Middle frontal gyrus (tissue), 1 donor: Measurements from ENCODE around the gene GBF1.

Experiments used
- DNase-seq: peaks from one replicate; pipeline ENCODE4 v3.0.0-alpha.2; 2015; ENCODE audit warnings: low spot score; ENCODE audit errors: extremely low spot score

Gene GBF1

DNA sequence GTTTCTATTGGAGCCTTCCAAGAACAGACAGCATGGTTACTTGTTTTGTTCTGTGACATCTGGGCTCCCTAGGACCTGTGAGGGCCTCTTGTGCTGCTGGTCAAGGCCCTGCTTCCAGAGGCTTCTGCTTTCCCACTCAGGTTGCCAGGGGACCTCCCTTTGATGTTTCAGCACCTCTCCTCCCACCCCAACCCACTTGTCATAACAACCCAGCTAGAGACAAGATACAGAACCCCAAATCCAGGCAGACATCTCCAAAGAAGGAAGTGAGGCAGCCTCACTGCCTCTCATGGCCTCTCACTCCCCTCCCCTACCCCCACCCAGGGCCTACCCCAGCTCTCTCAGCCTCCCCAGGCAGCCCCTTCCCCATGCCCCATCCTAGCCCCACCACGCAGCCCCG is 161.5 kb downstream of the GBF1 start:
- no peak for DNase-seq

DNA sequence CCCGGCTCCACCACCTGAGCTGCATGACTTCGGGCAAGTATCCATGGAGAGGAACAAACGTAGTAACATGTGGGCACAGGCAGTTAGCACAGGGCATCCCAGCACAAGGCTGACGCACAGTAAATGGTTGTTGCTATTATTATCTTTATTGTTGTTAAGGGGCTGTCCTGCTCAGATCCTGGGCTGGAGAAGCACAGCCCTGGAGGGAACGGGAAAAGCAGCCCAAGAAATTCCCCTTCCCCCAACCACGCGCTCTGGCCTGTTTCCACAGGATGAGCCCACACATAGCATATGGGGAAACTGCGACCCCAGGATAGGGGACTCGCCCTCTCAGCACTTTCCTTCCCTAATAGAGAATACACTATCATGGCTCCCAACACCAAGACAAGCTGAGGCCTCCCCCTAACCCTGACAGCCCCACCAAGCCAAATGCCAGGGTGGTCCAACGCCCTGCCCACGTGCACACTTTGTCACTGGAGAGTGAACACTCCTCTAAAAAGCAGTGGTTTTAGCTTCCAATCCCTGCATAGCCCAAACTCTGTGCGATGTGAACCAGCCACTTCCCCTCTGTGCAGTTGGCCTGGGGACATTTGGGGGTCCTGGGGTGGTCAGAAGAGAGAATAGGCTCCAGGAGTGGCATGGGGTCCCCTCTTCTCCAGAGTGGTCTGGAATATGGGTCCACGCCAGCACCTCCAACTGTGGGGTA is 162.2 kb downstream of the GBF1 start:
- no peak for DNase-seq

DNA sequence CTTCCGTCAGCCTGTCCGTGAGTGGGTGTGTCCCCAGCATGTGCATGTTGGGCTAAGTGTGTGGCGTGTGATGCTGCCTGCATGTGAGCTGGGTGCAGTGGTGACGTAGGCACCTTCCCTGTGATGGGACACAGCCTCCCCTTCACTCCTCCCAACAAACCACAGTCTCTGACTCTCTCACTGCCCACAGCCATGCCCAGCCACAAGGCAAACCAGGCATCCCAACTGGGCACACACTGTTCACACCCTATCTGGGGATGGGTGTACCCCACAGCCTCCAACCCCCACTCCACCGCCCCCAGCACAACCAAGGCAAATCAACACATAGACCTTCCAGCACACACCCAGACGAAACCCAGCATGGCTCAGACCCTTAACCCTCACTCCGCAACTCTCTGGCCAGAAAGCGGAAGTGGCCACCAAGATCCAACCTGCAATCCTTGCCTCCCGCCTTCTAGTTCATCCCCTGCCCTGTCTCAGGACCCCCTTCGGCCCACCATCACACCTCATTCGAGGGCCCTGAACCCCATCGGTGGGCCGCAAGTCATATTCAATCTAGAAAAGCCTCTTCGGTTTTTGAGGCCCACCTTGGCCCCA is 162.9 kb downstream of the GBF1 start:
- no peak for DNase-seq

DNA sequence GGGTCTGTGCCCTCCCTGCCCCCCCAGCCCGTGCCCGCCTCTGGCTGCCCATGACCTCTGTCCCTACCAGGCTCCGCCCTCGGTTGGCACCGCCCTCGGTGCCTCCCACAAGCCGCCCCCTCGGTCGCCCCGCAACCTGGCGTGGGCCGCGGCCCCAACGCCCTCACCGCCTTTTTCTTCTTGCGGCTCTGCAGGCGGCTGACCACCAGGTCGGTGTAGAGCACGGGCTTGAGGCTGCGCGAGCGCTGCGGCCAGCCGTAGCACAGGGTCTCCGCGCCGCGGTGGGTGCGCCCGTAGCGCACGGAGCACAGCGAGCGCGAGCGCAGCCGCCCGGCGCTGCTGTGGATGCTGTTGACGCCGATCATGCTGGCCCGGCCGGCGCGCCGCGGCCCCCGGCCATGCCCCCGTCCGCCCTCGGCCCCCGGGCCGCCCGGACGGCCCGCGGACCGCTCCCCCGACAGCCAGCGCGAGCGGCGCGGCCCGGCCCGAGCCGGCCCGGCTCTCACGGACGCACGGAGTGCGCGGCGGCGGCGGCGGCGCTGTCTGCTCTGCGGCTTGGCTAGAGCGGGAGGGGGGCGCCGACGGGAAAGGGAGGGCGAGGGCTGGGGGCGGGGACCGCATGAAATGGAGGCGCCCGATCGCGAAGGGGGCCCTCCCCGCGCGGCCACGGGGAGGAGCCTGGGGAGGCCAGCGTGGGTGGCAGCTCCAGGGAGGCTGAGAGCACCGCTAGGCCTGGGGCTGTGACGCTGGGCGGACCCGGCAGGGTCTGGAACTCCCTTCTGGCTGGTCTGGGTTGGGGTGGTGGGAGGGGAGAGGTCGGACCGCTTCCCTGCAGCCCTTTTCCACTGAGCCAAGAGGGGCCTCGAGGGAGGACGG is 163.6 kb downstream of the GBF1 start:
- DNase-seq = no peak

DNA sequence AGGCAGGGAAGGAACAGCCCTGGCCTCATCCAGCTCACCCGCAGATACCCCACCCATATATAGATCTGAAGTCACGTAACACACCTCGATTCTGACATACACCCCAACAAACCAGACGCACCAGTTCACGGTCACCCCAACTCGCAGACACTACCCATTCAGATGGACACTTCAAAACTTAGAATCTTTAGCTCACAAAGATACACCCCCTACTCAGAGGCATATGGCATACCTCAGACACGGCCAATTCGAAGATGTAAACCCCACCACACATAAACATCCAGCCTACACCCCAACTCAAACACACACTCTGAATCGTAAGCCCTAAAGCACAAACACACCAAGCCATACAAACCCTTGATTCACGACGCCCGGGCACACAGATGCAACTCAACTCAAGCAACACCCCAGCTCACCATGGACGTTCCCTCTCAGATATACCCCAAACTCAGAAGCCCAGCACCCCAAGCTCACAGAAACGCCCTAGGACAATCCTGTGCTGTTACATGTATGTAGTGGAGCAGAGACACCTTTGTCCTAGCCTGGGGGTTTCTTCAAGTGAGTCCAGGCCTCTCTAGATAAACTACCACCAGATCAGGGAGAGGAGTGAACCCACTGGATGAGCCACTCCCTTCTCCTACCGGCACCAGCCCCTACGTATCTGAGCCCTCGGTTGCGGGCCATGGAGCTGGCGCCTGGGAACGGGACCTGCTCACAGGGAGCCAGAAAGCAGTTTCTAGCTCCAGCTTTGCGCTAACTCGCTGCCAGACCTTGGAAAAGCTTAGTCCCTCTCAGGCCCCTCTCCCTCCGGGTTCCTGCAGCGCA is 164.5 kb downstream of the GBF1 start:
- no peak for DNase-seq

DNA sequence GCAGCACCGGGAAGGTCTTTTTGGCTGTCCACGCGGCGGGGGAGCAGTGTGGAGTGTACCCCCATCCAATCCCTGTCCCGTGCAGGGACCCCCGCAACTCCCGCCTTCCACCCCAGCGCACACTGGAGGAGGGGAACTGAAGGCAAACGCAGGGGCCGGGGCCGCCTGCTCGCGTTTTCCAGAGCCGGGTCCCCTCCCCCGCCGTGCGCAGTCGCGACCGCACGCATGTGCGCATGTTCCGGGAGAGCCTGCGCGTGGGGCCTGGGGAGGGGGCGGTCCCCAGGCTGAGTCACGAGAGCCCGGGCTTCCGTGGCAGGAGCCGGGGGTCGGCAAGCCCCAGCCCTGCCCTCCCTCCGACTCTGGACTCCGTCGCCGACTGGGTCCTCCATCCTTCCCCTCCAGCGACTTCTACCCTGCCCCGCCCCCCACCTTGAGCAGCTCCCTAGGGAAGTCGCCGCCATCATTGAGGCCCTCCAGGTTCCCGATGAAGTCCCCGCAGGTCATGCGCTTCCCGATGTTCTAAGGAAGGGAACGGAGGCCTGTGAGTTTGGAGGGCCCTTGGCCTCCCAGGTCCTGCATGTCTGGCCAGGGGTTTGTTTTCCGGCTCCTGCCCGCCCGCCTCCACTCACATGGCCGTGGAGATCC is 165.2 kb downstream of the GBF1 start:
- no peak for DNase-seq

DNA sequence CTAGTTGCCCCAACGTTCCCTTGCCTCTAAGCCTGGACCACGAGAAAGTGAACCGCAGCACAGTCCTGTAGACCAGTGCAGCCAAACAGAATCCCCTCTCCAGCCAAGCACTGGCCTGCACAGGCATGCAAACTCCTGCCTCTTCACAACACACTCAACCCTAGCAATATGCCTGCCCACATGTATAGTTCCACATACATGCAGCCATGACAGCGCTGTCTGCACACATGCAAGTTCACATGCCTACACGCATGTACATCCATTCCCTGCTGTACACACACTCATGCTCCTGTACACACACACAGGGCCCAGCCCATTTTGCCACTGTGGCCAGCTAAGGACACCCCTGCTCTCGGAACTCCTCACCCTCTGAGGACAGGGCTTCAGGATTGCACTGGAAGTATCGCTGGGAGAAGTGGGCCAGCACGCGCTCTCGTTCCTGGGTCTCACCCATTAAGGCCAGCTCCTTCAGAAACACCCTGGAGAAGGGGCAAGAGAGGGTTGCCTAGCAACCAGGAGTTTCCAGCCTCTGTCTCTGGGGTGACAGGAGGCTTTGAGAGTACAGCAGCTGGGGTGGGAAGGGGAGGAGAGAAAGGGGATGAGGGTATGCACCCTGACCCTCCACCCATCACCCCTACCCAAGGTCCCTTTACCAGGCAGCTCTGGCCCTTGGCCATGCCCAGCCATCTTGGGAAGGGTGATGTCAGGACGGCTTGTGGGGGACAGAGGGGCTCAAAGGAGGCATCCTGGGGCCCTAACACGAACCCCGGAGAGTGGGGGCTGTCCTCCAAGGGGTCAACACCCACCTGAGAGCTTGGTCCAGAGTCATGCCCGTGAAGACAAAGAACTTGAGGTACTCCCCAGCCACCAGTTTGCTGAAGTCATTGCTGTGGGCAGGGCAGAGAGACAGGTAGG is 166.3 kb downstream of the GBF1 start:
- no peak for DNase-seq

DNA sequence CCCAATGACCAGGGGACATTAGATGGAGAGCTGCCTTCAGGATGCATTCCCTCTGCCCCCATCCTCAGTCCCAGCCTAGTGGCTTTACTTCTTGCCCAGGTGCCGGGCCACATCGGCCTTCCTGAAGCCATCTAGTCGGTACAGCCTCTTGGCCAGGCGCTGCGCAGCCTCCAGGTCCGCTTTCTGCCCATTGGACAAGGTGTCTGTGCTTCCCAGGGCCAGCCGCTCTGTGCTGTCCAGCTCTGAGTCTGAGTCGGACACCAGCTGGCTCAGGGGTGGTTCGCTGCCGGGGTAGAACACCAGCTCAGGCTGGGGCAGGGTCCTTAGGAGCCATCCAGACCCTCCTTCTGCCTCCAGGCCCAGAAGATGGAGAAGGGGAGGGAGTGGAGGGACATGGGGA is 167.0 kb downstream of the GBF1 start:
- DNase-seq = no peak

DNA sequence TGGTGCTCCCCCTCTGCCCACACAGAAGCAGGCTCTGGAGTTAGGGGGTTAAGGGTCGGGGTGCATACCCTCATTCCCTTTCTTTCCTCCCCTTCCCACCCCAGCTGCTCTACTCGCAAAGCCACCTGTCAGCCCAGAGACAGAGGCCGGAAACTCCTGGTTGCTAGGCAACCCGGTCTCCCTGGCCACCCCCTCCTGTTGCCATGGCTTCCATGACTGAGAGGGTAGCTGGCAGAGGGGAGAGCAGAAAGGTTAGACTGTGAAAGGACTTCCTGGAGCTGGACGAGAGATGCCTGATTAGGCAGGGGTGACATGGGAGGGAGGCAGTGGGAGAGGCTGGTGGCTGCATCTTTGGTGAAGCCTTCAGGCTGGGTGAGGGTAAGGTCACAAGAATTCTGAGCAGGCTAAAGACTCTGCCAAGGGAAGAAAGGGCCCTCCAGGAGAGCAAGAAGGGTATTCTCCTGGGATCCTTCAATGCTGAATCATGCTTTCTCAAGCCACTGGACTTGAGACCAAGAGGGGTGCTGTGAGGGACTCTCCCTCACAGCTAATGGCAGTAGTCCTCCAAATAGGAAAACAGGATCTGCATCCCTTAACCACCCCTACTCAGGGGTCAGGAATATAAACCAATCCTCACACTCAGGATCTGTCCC is 167.8 kb downstream of the GBF1 start:
- DNase-seq = no peak

DNA sequence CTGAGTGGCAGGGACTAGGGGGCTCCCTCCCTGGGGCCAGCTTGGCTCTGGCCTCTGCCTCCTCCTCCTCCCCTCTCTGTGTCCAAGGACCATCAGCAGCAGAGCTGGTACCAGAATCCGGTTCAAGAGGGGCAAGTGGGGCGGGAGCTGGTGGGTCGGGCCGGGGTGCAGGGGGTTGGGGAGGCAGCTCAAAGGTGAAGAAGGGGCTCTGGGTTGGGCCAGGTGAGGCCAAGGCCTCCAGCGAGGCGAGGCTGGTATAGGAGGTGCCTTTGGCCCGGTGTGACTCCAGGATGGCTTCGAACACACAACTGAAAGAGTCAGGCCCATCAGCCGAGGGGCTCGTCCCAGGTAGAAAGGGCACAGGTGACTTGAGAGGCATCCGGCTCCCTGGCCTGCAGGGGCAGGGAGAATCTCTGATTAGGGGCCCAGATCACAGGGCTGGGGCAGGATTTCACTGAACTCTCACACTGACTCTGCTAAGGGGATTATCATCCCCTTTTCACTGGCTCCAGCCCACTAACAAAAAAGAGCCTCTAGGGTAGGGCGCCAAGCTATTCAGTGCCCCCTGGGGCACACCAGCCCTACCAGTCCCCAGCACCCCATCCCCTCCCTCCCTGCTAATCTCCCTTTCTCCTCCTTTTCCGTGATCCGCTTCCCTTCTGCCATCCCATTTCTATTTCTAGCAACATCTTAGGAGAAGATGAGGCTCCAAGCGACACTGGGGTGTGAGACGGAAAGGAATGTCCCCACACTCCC is 168.7 kb downstream of the GBF1 start:
- DNase-seq = no peak

DNA sequence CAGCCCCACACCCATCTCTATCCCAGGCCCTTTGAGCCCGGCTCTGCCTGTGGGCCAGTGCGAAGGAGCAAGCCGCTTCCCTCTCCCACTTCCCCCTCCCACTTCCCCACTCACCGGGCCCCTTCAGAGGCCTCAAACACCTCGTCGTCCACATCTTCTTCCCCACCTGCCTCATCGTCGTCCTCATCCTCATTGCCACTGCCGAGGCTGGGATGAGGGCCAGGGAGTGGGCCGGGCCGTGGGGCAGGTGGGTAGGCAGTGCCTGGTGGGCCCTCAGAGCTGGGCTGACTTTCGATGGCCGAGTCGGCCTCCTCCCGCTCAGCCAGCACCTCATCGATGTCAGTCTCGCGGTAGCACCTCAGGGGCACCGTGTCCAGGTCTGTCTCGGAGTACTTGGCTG is 169.4 kb downstream of the GBF1 start:
- DNase-seq = no peak

DNA sequence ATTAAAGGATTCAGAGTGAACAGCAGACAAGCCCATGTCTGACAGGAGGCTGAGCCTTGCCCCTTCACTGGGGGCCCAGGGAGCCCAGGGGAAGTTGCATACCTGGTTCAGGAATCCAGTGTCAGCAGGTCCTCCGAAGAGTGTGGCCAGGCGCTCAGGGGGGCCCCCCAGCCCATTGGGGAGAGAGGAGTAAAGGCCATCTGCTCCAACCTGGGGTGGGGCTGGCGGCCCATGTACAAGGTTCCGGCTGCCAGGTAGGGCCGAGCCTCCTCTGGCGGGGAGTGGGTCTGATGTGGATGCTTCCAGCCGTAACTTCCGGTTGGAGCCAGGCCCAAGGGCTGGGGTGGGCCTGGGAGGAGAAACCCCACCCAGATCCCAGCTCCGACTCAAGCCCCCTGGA is 171.0 kb downstream of the GBF1 start:
- DNase-seq = no peak

DNA sequence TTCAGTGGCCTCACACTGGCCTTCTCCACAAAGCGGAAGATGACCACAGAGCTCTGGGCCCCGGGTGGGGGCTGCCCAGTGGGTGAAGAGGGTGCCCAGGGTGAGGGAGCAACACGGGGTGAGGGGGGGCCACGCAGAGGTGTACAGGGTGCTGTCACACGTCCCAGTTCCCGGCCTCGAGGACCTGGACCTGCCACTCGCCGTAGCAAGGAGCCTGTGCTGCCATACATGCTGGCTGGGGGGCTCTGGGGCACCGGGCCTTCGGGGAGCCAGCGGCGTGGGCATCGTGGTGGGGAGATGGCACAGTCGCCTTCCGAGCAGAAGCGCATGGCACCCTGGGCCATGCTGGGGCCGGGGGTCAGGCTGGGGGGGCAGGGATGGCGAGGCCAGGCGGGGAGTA is 171.4 kb downstream of the GBF1 start:
- DNase-seq = no peak

DNA sequence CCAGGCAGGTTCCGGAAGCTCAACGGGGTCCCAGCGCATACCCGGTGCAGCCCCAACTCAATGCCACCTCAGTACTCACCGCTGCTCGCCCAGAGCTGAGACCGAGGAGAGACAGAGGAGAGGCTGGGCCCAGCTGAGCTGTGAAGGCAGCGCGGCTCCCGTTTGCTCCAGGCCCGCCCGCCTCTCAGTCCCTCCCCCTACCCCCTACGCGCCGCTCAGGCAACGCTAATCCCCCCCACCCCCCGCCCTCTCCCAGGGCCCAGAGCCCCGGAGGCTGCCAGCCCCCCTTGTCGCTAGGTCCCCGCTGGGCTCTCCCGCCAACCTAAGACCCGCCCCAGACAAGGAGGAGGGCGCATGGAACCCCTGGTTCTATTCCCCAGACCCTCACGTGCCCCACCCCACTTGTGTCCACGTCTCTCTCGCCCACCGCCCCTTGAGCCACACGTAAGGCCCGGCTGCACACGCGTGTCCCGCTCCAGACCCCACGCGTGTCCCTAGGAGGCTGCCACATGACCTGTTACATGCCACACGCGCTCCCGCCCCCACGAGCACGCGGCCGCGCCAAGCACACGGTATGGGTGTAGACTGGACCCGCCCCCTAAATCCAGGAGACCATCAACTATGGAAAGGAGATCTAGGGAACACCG is 173.4 kb downstream of the GBF1 start, which contains the start of gene PSD:
PSD (minus strand) TSS at position 164 of the 647 bp plus-strand sequence. CDS start 1,747 bp downstream, outside the sequence.
- DNase-seq = no peak

DNA sequence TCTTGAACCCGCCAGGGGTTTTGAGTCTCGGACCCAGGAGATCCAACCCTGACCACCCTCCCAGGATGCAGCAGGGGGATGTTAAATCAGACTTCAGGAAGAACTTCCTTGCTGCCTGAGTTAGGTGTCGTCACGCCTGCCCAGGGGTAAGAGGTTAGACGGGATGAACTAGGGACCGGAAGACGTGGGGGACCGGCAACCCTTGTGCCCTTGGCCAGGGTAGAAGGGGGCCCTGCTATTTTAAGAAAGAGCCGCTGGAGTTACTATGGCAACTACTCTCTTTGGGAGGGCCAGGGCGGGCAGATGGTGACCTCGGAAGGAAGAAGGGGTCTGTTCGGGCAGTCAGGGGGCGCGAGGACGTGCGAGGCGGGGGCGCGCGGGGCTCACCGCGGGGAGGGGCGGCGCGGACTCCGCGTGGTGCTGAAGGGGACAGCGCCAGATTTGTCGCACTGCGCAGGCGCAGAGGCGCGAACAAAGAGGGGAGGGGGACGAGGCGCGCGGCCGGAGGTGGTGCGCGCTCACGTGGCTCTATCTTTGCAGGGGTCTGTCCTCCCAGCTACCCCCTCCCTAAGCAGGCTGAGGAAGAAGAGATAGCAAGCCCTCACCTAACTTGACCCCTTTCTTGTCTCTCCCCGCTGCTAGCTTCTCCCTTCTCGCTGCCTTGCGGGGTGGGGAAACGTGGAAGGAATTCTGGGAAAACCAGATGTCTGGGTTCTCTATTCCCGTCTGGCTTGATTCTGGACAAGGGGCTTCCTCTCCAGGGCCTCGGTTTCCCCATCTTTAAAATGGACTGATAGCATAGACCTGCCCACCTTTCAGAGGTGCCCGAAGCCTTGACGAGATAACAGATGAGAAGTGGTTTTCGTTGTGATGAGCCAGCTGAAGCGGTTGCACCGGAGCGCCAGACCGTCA is 174.2 kb downstream of the GBF1 start:
- DNase-seq = no peak

DNA sequence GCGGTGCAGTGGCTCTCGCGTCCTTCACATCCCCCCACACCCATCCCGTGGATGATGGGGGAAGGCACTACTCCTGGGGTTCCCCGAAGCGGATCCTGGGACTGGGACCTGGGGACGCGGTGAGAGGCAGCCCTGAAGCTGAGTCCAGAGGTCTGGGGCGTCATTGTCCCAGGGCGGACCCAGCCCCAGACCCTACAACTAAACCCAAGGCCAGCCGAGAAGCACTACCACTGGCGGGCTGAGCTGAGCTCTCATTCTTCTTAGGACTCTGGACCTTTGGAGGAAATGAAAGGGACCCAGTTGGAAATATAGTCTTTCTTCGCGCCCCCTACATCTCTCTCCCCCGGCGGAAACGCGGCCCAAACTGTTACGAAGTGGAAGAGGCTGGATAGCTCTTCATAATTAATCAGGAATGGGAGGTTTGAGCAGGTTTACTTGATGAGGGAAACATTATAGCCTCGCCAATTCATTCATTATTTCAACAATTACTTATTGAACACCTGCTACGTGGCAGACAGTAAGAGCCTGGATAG is 174.9 kb downstream of the GBF1 start:
- DNase-seq = no peak
